ENCODE data around the gene OPCML.

OPCML gene

GRCh38 chr11:133038850-133039249, 493.5 kb downstream of the OPCML start:
- no peak for DNase-seq (ENCODE audit: low read depth, low spot score)

- no peak for DNase-seq (ENCODE audit: low read depth, low spot score)
Measured at GRCh38 chr11:133034929-133035328, 497.4 kb downstream of the OPCML start.

- no peak for DNase-seq (ENCODE audit: low read depth, low spot score)
Measured at GRCh38 chr11:133029107-133029506, 503.2 kb downstream of the OPCML start.

- DNase-seq (ENCODE audit: low read depth, low spot score), result no peak
Measured at GRCh38 chr11:133026952-133027351, 505.3 kb downstream of the OPCML start.

- no peak for DNase-seq (ENCODE audit: low read depth, low spot score)
Measured at GRCh38 chr11:133024301-133024700, 508.0 kb downstream of the OPCML start.

GRCh38 chr11:133023232-133023631, 509.1 kb downstream of the OPCML start:
- no peak for DNase-seq (ENCODE audit: low read depth, low spot score)

- DNase-seq (ENCODE audit: low read depth, low spot score), result no peak
Measured at GRCh38 chr11:133021553-133021952, 510.7 kb downstream of the OPCML start.

- DNase-seq (ENCODE audit: low read depth, low spot score), result no peak
Measured at GRCh38 chr11:133020372-133020714, 512.0 kb downstream of the OPCML start.

- DNase-seq (ENCODE audit: low read depth, low spot score), result no peak
Measured at GRCh38 chr11:133019545-133020371, 512.5 kb downstream of the OPCML start.

GRCh38 chr11:133015457-133015856, 516.8 kb downstream of the OPCML start:
- no peak for DNase-seq (ENCODE audit: low read depth, low spot score)

GRCh38 chr11:133014337-133014736, 518.0 kb downstream of the OPCML start:
- no peak for DNase-seq (ENCODE audit: low read depth, low spot score)

GRCh38 chr11:133012803-133013202, 519.5 kb downstream of the OPCML start:
- DNase-seq (ENCODE audit: low read depth, low spot score), result no peak

- DNase-seq (ENCODE audit: low read depth, low spot score), result no peak
Measured at GRCh38 chr11:133011604-133012003, 520.7 kb downstream of the OPCML start.

GRCh38 chr11:133007027-133007584, 525.2 kb downstream of the OPCML start:
- DNase-seq (ENCODE audit: low read depth, low spot score), result no peak

GRCh38 chr11:133004369-133004768, 527.9 kb downstream of the OPCML start:
- no peak for DNase-seq (ENCODE audit: low read depth, low spot score)

- DNase-seq (ENCODE audit: low read depth, low spot score), result no peak
Measured at GRCh38 chr11:132999516-132999915, 532.8 kb downstream of the OPCML start.

GRCh38 chr11:132999031-132999430, 533.3 kb downstream of the OPCML start:
- no peak for DNase-seq (ENCODE audit: low read depth, low spot score)

- DNase-seq (ENCODE audit: low read depth, low spot score), result no peak
Measured at GRCh38 chr11:132997396-132997795, 534.9 kb downstream of the OPCML start.

- no peak for DNase-seq (ENCODE audit: low read depth, low spot score)
Measured at GRCh38 chr11:132994966-132995365, 537.3 kb downstream of the OPCML start.

GRCh38 chr11:132993991-132994502, 538.3 kb downstream of the OPCML start:
- no peak for DNase-seq (ENCODE audit: low read depth, low spot score)

GRCh38 chr11:132992838-132993631, 539.3 kb downstream of the OPCML start:
- no peak for DNase-seq (ENCODE audit: low read depth, low spot score)

GRCh38 chr11:132988411-132988810, 543.9 kb downstream of the OPCML start:
- DNase-seq (ENCODE audit: low read depth, low spot score), result no peak

All from iPS DF 19.7 (cell line).